Measurements from ENCODE around the gene TMEM138. TPM values are rescaled to one million over a fixed set of nuclear protein-coding genes. Genes with fewer than 3 reads are reported as not detected.

Gene TMEM138
- total RNA-seq, 2 donors from 2014 or later, result 49.7 to 63.5 TPM

- ATAC-seq (ENCODE audit: insufficient number of reproducible peaks, low FRiP score, low read depth), result no peak
- TF ChIP-seq, protein P1, sequence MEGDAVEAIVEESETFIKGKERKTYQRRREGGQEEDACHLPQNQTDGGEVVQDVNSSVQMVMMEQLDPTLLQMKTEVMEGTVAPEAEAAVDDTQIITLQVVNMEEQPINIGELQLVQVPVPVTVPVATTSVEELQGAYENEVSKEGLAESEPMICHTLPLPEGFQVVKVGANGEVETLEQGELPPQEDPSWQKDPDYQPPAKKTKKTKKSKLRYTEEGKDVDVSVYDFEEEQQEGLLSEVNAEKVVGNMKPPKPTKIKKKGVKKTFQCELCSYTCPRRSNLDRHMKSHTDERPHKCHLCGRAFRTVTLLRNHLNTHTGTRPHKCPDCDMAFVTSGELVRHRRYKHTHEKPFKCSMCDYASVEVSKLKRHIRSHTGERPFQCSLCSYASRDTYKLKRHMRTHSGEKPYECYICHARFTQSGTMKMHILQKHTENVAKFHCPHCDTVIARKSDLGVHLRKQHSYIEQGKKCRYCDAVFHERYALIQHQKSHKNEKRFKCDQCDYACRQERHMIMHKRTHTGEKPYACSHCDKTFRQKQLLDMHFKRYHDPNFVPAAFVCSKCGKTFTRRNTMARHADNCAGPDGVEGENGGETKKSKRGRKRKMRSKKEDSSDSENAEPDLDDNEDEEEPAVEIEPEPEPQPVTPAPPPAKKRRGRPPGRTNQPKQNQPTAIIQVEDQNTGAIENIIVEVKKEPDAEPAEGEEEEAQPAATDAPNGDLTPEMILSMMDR (IDR thresholded peaks at IDR 0.05), result no peak
- no peak overlapping the region for H3K4me3 ChIP-seq
- H3K27me3 ChIP-seq (replicated peaks; ENCODE audit: insufficient read depth), result no peaks in the 10 kb centered on the region
- no peaks in the 10 kb centered on the region for H3K9me3 ChIP-seq
- H3K36me3 ChIP-seq, result peaks cover 29% of the 10 kb centered on the region
- no peak overlapping the region for H3K27ac ChIP-seq
- DNase-seq (ENCODE audit: low spot score), result no peak
- peaks cover 11 to 37% of the 10 kb centered on the region in 2 donors for H3K4me1 ChIP-seq (ENCODE audit: control insufficient read depth in 1 of 2, low read depth in 2 of 2)
Measured at GRCh38 chr11:61329871-61330270, 32.3 kb upstream of the TMEM138 start.

DNA sequence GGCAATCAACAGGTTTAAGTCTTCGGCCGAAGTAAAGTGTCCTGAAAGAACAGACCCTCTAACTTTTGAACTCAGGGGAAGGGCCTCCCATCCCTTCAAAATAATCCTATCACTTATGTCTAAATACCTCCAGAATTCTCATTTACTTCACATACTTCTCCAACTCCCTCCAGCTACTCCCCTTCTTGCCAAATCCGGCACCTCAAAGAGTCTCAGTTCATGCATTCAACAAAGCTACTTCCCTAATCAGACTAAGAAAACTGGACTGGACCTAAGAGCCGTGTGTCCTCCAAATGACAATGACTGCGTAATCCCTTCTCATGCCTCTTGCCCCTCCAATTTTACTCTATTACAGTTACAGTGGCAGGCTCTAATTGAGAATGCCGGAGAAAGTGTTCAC is 30.5 kb upstream of the TMEM138 start:
- peaks cover 11 to 37% of the 10 kb centered on the region in 2 donors for H3K4me1 ChIP-seq (ENCODE audit: control insufficient read depth in 1 of 2, low read depth in 2 of 2)
- ATAC-seq (ENCODE audit: insufficient number of reproducible peaks, low FRiP score, low read depth), result no peak

DNA sequence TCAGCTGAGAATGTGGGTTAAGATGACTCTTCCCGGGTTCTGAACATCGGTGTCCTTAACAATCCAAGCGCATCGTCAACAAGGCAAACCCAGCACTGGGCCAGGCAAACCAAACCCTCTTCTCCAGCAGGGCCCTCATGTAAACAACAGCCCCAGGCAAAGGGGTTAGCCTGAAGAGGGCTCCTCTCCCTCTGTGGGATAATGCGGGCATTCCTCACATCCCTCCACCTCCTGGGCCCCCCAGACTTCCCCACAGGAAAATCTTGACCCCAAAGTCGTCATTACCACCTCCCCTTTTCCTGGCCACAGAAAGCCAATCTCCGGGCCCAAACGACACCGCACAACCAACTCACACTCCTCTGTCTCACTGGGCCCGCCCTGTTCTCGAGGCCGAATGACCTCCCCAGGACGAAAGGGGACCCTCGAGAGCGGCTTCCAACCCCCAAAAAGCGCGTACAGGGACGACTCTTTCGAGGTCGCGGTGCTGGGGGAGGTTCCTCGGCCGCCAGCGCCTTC is 29.8 kb upstream of the TMEM138 start:
- H3K27ac ChIP-seq, result peak overlapping the region; percentile 88 to 91
- H3K27me3 ChIP-seq (replicated peaks; ENCODE audit: insufficient read depth), result no peaks in the 10 kb centered on the region
- no peaks in the 10 kb centered on the region for H3K9me3 ChIP-seq
- peak overlapping the region; percentile 94 for H3K4me3 ChIP-seq
- peaks cover 11 to 35% of the 10 kb centered on the region in 2 donors for H3K4me1 ChIP-seq (ENCODE audit: control insufficient read depth in 1 of 2, low read depth in 2 of 2)
- no peak for ATAC-seq (ENCODE audit: insufficient number of reproducible peaks, low FRiP score, low read depth)
- peaks cover 10% of the 10 kb centered on the region for H3K36me3 ChIP-seq
- DNase-seq (ENCODE audit: low spot score), result no peak
- TF ChIP-seq, protein P1 (IDR thresholded peaks at IDR 0.05), result no peak

More for the DNA sequence above, 30.5 kb upstream of the TMEM138 start:
- Histone ChIP-seq H3K27me3 (replicated peaks; ENCODE audit: insufficient read depth) (no peaks in the 10 kb centered on the region), H3K27ac (no peak overlapping the region), H3K4me3 (peak overlapping the region; percentile 94), H3K36me3 (peaks cover 14% of the 10 kb centered on the region), H3K9me3 (no peaks in the 10 kb centered on the region)
- no peak for DNase-seq (ENCODE audit: low spot score)
- TF ChIP-seq, protein P1 (IDR thresholded peaks at IDR 0.05), result no peak

GRCh38 chr11:61332797-61333549 is 29.2 kb upstream of the TMEM138 start, which contains the start of the genes DDB1 and TKFC:
TSS of gene DDB1 (minus strand) at chr11:61333105. CDS start at chr11:61332968, 137 bp downstream.
TSS of gene TKFC (plus strand) at chr11:61333228. CDS start at chr11:61334729, 1,501 bp downstream.
- H3K4me3 ChIP-seq, result peak within 1 kb of the TSS; percentile 94
- peaks cover 11 to 31% of the 10 kb centered on the region in 2 donors for H3K4me1 ChIP-seq (ENCODE audit: control insufficient read depth in 1 of 2, low read depth in 2 of 2)
- TF ChIP-seq, protein P1 (IDR thresholded peaks at IDR 0.05), result no peak
- no peaks in the 10 kb centered on the region for H3K9me3 ChIP-seq
- DNase-seq (ENCODE audit: low spot score), result peak; percentile 70
- peak; percentile 81 for ATAC-seq (ENCODE audit: insufficient number of reproducible peaks, low FRiP score, low read depth)
- no peaks in the 10 kb centered on the region for H3K27me3 ChIP-seq (replicated peaks; ENCODE audit: insufficient read depth)
- H3K27ac ChIP-seq, result peak within 1 kb of the TSS; percentile 88 to 91
- H3K36me3 ChIP-seq, result peaks cover 10% of the 10 kb centered on the region

All from thoracic aorta (tissue), 2 donors.